ENCODE results near the gene PYGB.

Gene PYGB

DNA sequence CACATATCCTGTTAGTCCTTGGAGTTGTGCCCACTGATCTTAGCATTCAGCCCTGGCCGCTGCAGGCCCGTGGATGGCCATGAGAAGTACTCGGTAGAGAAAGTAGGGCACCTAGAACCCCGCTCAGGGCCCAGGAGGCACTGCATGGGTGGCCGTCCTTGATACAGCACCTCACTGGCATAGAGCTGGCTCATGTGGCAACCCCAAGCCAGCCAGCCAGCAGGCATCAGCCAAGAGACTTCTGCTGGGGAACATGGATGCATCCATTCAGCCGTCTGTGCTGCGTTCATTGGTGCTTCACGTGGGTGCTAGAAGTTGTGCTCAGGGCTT, 10.6 kb downstream of the PYGB start (continued):
- TF ChIP-seq, protein P1, sequence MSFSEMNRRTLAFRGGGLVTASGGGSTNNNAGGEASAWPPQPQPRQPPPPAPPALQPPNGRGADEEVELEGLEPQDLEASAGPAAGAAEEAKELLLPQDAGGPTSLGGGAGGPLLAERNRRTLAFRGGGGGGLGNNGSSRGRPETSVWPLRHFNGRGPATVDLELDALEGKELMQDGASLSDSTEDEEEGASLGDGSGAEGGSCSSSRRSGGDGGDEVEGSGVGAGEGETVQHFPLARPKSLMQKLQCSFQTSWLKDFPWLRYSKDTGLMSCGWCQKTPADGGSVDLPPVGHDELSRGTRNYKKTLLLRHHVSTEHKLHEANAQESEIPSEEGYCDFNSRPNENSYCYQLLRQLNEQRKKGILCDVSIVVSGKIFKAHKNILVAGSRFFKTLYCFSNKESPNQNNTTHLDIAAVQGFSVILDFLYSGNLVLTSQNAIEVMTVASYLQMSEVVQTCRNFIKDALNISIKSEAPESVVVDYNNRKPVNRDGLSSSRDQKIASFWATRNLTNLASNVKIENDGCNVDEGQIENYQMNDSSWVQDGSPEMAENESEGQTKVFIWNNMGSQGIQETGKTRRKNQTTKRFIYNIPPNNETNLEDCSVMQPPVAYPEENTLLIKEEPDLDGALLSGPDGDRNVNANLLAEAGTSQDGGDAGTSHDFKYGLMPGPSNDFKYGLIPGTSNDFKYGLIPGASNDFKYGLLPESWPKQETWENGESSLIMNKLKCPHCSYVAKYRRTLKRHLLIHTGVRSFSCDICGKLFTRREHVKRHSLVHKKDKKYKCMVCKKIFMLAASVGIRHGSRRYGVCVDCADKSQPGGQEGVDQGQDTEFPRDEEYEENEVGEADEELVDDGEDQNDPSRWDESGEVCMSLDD (tag by site-specific recombination; IDR thresholded peaks at IDR 0.05): no peak

DNA sequence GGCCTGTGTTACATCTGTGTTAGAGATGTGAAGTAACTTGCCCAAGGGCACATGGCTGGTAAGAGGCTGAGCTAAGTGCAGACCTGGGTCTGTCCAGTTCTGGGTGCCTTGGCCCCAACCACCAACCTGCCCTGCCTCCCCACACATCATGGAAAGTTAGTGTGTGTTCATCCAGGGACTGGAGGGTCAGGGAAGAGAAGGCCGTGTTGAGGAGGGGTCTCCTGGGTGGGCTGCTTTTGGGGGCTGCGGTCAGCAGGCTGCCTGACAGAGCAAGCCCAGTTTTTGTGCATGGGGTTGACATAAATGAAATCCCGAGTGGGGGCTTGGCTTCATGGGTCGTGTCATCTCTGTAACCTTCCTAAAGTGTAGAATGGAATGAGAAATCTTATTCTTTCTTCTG, 10.9 kb downstream of the PYGB start:
- no peak overlapping the region for H3K4me3 ChIP-seq (ENCODE audit: low read depth, low read length)

DNA sequence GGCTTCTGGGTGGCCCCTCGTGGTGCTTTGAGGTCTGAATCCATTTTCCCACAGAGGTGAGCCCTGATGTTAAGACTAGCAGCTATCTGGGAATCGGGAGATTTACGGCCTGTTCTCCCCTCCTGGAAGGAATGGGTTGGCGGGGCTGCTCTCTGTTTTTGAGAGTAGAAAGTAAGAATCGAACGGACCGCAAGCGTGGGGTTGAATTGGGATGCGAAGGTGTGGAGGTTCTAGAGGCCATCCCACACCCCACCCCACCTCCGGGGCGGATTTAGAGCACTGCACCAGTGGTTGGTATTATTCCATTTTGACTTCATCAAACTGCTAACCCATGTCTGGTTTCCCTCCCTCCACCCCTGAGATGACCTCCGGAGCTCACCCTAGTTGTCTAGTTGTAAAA, 11.5 kb downstream of the PYGB start:
- Histone ChIP-seq H3K4me1 (ENCODE audit: control insufficient read depth, insufficient read depth, low read length) (0 out of 2 replicates have a peak, but pooled peaks cover 2% of the 10 kb centered on the region), H3K36me3 (ENCODE audit: control insufficient read depth in 2 of 2, insufficient read depth in 1 of 2, low read length in 2 of 2) (peaks cover 0 to 29% of the 10 kb centered on the region in 2 experiments; a peak in 1 of 3 replicates), H3K4me3 (ENCODE audit: low read depth, low read length) (no peak overlapping the region), H3K9me3 (ENCODE audit: control insufficient read depth, insufficient read depth, low read depth, low read length) (no peaks in the 10 kb centered on the region), H3K27ac (ENCODE audit: extremely low read depth, low read depth, low read length) (no peak overlapping the region)
- CTCF ChIA-PET: no interaction called here
- POLR2A ChIA-PET: no interaction called here
- no peak for TF ChIP-seq ZNF121 (tag by site-specific recombination; IDR thresholded peaks at IDR 0.05)
- TF ChIP-seq ZNF585B (tag by site-specific recombination; IDR thresholded peaks at IDR 0.05): no peak
- no peak for TF ChIP-seq ZNF112 (tag by site-specific recombination; IDR thresholded peaks at IDR 0.05)
- TF ChIP-seq MEIS1 (CRISPR knock-in tag; IDR thresholded peaks at IDR 0.05; ENCODE audit: borderline replicate concordance): no peak
- no peak for TF ChIP-seq ZNF768 (tag by site-specific recombination; IDR thresholded peaks at IDR 0.05)
- no peak for TF ChIP-seq ZNF221 (tag by site-specific recombination; IDR thresholded peaks at IDR 0.05; ENCODE audit: borderline replicate concordance)
- TF ChIP-seq GLIS1 (tag by site-specific recombination; IDR thresholded peaks at IDR 0.05): no peak

More for the DNA sequence above, 10.9 kb downstream of the PYGB start:
- no peak for TF ChIP-seq ZNF394 (tag by site-specific recombination; IDR thresholded peaks at IDR 0.05; ENCODE audit: borderline replicate concordance)
- TF ChIP-seq ZFP37 (tag by site-specific recombination; IDR thresholded peaks at IDR 0.05): no peak
- TF ChIP-seq, protein P2, sequence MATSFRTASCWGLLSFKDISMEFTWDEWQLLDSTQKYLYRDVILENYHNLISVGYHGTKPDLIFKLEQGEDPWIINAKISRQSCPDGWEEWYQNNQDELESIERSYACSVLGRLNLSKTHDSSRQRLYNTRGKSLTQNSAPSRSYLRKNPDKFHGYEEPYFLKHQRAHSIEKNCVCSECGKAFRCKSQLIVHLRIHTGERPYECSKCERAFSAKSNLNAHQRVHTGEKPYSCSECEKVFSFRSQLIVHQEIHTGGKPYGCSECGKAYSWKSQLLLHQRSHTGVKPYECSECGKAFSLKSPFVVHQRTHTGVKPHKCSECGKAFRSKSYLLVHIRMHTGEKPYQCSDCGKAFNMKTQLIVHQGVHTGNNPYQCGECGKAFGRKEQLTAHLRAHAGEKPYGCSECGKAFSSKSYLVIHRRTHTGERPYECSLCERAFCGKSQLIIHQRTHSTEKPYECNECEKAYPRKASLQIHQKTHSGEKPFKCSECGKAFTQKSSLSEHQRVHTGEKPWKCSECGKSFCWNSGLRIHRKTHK (tag by site-specific recombination; IDR thresholded peaks at IDR 0.05): no peak
- no peak for TF ChIP-seq ZNF366 (tag by site-specific recombination; conservative IDR thresholded peaks at IDR 0.05)
- TF ChIP-seq ZNF585B (tag by site-specific recombination; IDR thresholded peaks at IDR 0.05): no peak
- TF ChIP-seq, protein P3, sequence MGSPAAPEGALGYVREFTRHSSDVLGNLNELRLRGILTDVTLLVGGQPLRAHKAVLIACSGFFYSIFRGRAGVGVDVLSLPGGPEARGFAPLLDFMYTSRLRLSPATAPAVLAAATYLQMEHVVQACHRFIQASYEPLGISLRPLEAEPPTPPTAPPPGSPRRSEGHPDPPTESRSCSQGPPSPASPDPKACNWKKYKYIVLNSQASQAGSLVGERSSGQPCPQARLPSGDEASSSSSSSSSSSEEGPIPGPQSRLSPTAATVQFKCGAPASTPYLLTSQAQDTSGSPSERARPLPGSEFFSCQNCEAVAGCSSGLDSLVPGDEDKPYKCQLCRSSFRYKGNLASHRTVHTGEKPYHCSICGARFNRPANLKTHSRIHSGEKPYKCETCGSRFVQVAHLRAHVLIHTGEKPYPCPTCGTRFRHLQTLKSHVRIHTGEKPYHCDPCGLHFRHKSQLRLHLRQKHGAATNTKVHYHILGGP (tag by site-specific recombination; IDR thresholded peaks at IDR 0.05): no peak
- no peak for TF ChIP-seq SCRT2 (tag by site-specific recombination; IDR thresholded peaks at IDR 0.05)
- TF ChIP-seq REPIN1 (tag by site-specific recombination; IDR thresholded peaks at IDR 0.05; ENCODE audit: low read depth): no peak
- no peak for TF ChIP-seq ZBTB7A (tag by site-specific recombination; IDR thresholded peaks at IDR 0.05; ENCODE audit: low read depth)
- TF ChIP-seq, protein P4, sequence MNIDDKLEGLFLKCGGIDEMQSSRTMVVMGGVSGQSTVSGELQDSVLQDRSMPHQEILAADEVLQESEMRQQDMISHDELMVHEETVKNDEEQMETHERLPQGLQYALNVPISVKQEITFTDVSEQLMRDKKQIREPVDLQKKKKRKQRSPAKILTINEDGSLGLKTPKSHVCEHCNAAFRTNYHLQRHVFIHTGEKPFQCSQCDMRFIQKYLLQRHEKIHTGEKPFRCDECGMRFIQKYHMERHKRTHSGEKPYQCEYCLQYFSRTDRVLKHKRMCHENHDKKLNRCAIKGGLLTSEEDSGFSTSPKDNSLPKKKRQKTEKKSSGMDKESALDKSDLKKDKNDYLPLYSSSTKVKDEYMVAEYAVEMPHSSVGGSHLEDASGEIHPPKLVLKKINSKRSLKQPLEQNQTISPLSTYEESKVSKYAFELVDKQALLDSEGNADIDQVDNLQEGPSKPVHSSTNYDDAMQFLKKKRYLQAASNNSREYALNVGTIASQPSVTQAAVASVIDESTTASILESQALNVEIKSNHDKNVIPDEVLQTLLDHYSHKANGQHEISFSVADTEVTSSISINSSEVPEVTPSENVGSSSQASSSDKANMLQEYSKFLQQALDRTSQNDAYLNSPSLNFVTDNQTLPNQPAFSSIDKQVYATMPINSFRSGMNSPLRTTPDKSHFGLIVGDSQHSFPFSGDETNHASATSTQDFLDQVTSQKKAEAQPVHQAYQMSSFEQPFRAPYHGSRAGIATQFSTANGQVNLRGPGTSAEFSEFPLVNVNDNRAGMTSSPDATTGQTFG (tag by site-specific recombination; IDR thresholded peaks at IDR 0.05; ENCODE audit: borderline replicate concordance): no peak
- TF ChIP-seq, protein P5, sequence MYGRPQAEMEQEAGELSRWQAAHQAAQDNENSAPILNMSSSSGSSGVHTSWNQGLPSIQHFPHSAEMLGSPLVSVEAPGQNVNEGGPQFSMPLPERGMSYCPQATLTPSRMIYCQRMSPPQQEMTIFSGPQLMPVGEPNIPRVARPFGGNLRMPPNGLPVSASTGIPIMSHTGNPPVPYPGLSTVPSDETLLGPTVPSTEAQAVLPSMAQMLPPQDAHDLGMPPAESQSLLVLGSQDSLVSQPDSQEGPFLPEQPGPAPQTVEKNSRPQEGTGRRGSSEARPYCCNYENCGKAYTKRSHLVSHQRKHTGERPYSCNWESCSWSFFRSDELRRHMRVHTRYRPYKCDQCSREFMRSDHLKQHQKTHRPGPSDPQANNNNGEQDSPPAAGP (tag by site-specific recombination; IDR thresholded peaks at IDR 0.05): no peak
- CTCF ChIA-PET: no interaction called here
- H3K9me3 ChIP-seq (ENCODE audit: control insufficient read depth, insufficient read depth, low read depth, low read length): no peaks in the 10 kb centered on the region
- POLR2A ChIA-PET: no interaction called here
- no peak overlapping the region for H3K27ac ChIP-seq (ENCODE audit: extremely low read depth, low read depth, low read length)
- H3K36me3 ChIP-seq (ENCODE audit: control insufficient read depth in 2 of 2, insufficient read depth in 1 of 2, low read length in 2 of 2): peaks cover 0 to 29% of the 10 kb centered on the region in 2 experiments; a peak in 1 of 3 replicates
- 0 out of 2 replicates have a peak, but pooled peaks cover 4% of the 10 kb centered on the region for H3K4me1 ChIP-seq (ENCODE audit: control insufficient read depth, insufficient read depth, low read length)
